ENCODE data around the gene GRK5.

The GRK5 gene

GRCh38 chr10:119493155-119493554, 285.8 kb downstream of the GRK5 start:
- Histone ChIP-seq H3K4me3 (ENCODE audit: low read length, poor library complexity, severe bottlenecking) (no peak overlapping the region), H3K9me3 (ENCODE audit: insufficient read depth, low read depth, low read length) (no peaks in the 10 kb centered on the region), H3F3A (ENCODE audit: low read depth) (no peaks in the 10 kb centered on the region), H3K79me2 (ENCODE audit: insufficient read depth, low read length) (no peaks in the 10 kb centered on the region), H3K27me3 (ENCODE audit: insufficient read depth, low read length, poor library complexity, severe bottlenecking) (no peaks in the 10 kb centered on the region), H4K20me1 (ENCODE audit: insufficient read depth, low read length, poor library complexity, severe bottlenecking) (no peaks in the 10 kb centered on the region), H2AFZ (ENCODE audit: low read length) (no peak overlapping the region), H3K36me3 (ENCODE audit: insufficient read depth, low read length) (no peaks in the 10 kb centered on the region), H3K4me2 (ENCODE audit: low read depth, low read length, poor library complexity, severe bottlenecking) (no peak overlapping the region), H3K9ac (ENCODE audit: low read depth, low read length, poor library complexity, severe bottlenecking) (no peak overlapping the region), H3K9me2 (replicated peaks; ENCODE audit: low read depth, low read length) (no peaks in the 10 kb centered on the region), H3K4me1 (ENCODE audit: insufficient read depth, low read length, poor library complexity, severe bottlenecking) (peaks cover 47% of the 10 kb centered on the region)
- no peak for TF ChIP-seq EZH2phosphoT487 (IDR thresholded peaks at IDR 0.05; ENCODE audit: borderline replicate concordance)
- TF ChIP-seq, protein P1, sequence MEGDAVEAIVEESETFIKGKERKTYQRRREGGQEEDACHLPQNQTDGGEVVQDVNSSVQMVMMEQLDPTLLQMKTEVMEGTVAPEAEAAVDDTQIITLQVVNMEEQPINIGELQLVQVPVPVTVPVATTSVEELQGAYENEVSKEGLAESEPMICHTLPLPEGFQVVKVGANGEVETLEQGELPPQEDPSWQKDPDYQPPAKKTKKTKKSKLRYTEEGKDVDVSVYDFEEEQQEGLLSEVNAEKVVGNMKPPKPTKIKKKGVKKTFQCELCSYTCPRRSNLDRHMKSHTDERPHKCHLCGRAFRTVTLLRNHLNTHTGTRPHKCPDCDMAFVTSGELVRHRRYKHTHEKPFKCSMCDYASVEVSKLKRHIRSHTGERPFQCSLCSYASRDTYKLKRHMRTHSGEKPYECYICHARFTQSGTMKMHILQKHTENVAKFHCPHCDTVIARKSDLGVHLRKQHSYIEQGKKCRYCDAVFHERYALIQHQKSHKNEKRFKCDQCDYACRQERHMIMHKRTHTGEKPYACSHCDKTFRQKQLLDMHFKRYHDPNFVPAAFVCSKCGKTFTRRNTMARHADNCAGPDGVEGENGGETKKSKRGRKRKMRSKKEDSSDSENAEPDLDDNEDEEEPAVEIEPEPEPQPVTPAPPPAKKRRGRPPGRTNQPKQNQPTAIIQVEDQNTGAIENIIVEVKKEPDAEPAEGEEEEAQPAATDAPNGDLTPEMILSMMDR (conservative IDR thresholded peaks at IDR 0.05; ENCODE audit: low read length), result no peak

GRCh38 chr10:119494236-119495020, 287.1 kb downstream of the GRK5 start:
- Histone ChIP-seq H3K4me1 (ENCODE audit: insufficient read depth, low read length, poor library complexity, severe bottlenecking) (peaks cover 39% of the 10 kb centered on the region), H3K9ac (ENCODE audit: low read depth, low read length, poor library complexity, severe bottlenecking) (no peak overlapping the region), H3K27me3 (ENCODE audit: insufficient read depth, low read length, poor library complexity, severe bottlenecking) (no peaks in the 10 kb centered on the region), H3K4me2 (ENCODE audit: low read depth, low read length, poor library complexity, severe bottlenecking) (no peak overlapping the region), H4K20me1 (ENCODE audit: insufficient read depth, low read length, poor library complexity, severe bottlenecking) (no peaks in the 10 kb centered on the region), H3F3A (ENCODE audit: low read depth) (no peaks in the 10 kb centered on the region), H3K9me2 (replicated peaks; ENCODE audit: low read depth, low read length) (no peaks in the 10 kb centered on the region), H3K9me3 (ENCODE audit: insufficient read depth, low read depth, low read length) (no peaks in the 10 kb centered on the region), H3K36me3 (ENCODE audit: insufficient read depth, low read length) (no peaks in the 10 kb centered on the region; the same call in 1 of the 2 replicates), H3K4me3 (ENCODE audit: low read length, poor library complexity, severe bottlenecking) (no peak overlapping the region), H3K79me2 (ENCODE audit: insufficient read depth, low read length) (no peaks in the 10 kb centered on the region), H2AFZ (ENCODE audit: low read length) (no peak overlapping the region)
- no peak for TF ChIP-seq EZH2phosphoT487 (IDR thresholded peaks at IDR 0.05; ENCODE audit: borderline replicate concordance)
- TF ChIP-seq, protein P1 (conservative IDR thresholded peaks at IDR 0.05; ENCODE audit: low read length), result no peak

DNA sequence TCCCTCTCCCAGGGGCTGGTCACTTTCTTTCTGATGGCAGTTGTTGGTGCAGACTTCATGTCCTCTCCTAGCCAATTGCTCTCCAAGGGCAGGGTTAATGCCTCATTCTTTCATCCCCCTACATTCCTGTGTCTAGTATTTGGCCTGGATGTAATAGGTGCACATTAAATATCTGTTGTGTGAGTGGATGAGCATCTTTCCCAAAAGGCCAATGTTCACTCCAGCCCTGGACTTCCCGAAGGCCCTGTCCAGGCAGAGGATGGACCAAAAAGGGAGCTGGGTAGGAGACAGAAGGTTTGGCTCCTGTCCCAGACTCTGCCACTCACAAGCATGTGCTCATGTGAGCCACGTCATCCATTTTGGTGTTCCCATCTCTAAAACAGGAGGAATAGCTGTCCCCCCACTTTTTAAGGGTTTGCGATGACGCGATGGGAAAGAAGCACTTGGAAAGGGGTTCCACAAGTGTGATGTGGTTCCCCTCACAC, 287.7 kb downstream of the GRK5 start:
- no peaks in the 10 kb centered on the region for H3K9me2 ChIP-seq (replicated peaks; ENCODE audit: low read depth, low read length)
- no peaks in the 10 kb centered on the region for H3K27me3 ChIP-seq (ENCODE audit: insufficient read depth, low read length, poor library complexity, severe bottlenecking)
- no peaks in the 10 kb centered on the region for H3F3A ChIP-seq (ENCODE audit: low read depth)
- no peaks in the 10 kb centered on the region for H3K9me3 ChIP-seq (ENCODE audit: insufficient read depth, low read depth, low read length)
- H3K9ac ChIP-seq (ENCODE audit: low read depth, low read length, poor library complexity, severe bottlenecking), result no peak overlapping the region
- H4K20me1 ChIP-seq (ENCODE audit: insufficient read depth, low read length, poor library complexity, severe bottlenecking), result no peaks in the 10 kb centered on the region
- no peak overlapping the region for H2AFZ ChIP-seq (ENCODE audit: low read length)
- no peak overlapping the region for H3K4me3 ChIP-seq (ENCODE audit: low read length, poor library complexity, severe bottlenecking)
- no peaks in the 10 kb centered on the region; the same call in 1 of the 2 replicates for H3K36me3 ChIP-seq (ENCODE audit: insufficient read depth, low read length)
- H3K4me1 ChIP-seq (ENCODE audit: insufficient read depth, low read length, poor library complexity, severe bottlenecking), result peaks cover 33% of the 10 kb centered on the region
- no peaks in the 10 kb centered on the region for H3K79me2 ChIP-seq (ENCODE audit: insufficient read depth, low read length)
- no peak overlapping the region for H3K4me2 ChIP-seq (ENCODE audit: low read depth, low read length, poor library complexity, severe bottlenecking)
- TF ChIP-seq EZH2phosphoT487 (IDR thresholded peaks at IDR 0.05; ENCODE audit: borderline replicate concordance), result no peak
- TF ChIP-seq, protein P1 (conservative IDR thresholded peaks at IDR 0.05; ENCODE audit: low read length), result no peak

Data from Loucy (cell line).